A549 (cell line): ENCODE measurements around the gene DNMT1.
"Not testable (repeated sequence)": the region's sequence is repeated elsewhere in the genome, so short reads cannot be mapped to it uniquely, and the experiment has no call there.

Experiments used
- EP300 ChIP-seq, 2 experiments: fragments of >200 bp; sonication (Bioruptor Twin); formaldehyde crosslinking; IDR thresholded peaks; 2 replicates in 1 of 2; 3 replicates in 1 of 2; pipeline ENCODE4 v1.6.1; 2016 to 2017
- ESRRA ChIP-seq: fragments of 150-350 bp; IDR thresholded peaks from 2 replicates; pipeline ENCODE4 v1.6.1; 2014; ENCODE audit warnings: mild to moderate bottlenecking, low read length, borderline replicate concordance
- MAFK ChIP-seq: fragments of 450-650 bp; IDR thresholded peaks from 2 replicates; pipeline ENCODE4 v1.6.1; 2014; ENCODE audit not compliant: partially characterized antibody
- NFE2L2 ChIP-seq: fragments of 150-350 bp; conservative IDR thresholded peaks from 2 replicates; pipeline ENCODE4 v1.6.1; 2014; ENCODE audit warnings: low read length
- POLR2AphosphoS2 ChIP-seq: conservative IDR thresholded peaks from 2 replicates; pipeline ENCODE4 v1.6.1; 2012; ENCODE audit warnings: low read length, improper control_type of control experiment, inconsistent platforms
- RAD21 ChIP-seq, 2 experiments: fragments of >200 bp in 1 of 2; sonication (Bioruptor Twin) in 1 of 2; formaldehyde crosslinking in 1 of 2; IDR thresholded peaks in 1 of 2; conservative IDR thresholded peaks in 1 of 2; 2 replicates in 1 of 2; 3 replicates in 1 of 2; pipeline ENCODE4 v1.6.1; 2012 to 2018; ENCODE audit warnings: inconsistent platforms in 1 of 2
- RFX5 ChIP-seq: fragments of 450-650 bp; IDR thresholded peaks from 2 replicates; pipeline ENCODE4 v1.7.1; 2014; ENCODE audit warnings: antibody characterized with exemption, mild to moderate bottlenecking, moderate library complexity
- TF ChIP-seq, protein P1 (sequence below): fragments of >200 bp; sonication (Bioruptor Twin); formaldehyde crosslinking; IDR thresholded peaks from 3 replicates; pipeline ENCODE4 v1.5.1; 2016
- TF ChIP-seq, protein P2 (sequence below): fragments of 150-350 bp; IDR thresholded peaks from 2 replicates; pipeline ENCODE4 v1.6.1; 2014; ENCODE audit warnings: low read depth, mild to moderate bottlenecking, low read length
- TF ChIP-seq, protein P3 (sequence below): IDR thresholded peaks from 2 replicates; pipeline ENCODE4 v1.6.1; 2012

DNA sequence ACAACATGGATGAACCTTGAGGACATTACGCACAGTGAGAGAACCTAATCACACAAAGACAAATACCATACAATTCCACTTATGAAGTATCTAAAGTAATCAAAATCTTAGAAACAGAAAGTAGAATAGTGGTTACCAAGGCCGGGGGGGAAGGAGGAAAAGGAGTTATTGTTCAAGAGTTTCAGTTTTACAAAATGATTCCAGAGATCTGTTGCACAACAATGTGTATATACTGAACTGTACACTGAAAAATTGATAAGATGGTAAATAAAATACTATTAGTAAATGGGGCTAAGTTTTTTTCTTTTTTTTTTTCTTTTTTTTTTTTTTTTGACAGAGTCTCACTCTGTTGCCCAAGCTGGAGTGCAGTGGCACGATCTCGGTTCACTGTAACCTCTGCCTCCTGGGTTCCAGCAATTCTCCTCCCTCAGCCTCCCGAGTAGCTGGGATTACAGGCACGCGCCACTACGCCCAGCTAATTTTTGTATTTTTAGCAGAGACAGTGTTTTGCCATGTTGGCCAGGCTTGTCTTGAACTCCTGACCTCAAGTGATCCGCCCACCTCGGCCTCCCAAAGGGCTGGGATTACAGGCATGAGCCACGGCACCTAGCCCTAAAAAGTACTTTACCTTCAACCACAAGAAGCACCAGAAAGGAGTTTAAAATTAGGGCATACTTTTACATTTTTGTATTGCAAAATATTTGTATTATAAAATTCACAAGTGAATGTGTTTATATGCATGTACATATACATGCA, 4.3 kb upstream of the DNMT1 start:
- TF ChIP-seq, protein P1, sequence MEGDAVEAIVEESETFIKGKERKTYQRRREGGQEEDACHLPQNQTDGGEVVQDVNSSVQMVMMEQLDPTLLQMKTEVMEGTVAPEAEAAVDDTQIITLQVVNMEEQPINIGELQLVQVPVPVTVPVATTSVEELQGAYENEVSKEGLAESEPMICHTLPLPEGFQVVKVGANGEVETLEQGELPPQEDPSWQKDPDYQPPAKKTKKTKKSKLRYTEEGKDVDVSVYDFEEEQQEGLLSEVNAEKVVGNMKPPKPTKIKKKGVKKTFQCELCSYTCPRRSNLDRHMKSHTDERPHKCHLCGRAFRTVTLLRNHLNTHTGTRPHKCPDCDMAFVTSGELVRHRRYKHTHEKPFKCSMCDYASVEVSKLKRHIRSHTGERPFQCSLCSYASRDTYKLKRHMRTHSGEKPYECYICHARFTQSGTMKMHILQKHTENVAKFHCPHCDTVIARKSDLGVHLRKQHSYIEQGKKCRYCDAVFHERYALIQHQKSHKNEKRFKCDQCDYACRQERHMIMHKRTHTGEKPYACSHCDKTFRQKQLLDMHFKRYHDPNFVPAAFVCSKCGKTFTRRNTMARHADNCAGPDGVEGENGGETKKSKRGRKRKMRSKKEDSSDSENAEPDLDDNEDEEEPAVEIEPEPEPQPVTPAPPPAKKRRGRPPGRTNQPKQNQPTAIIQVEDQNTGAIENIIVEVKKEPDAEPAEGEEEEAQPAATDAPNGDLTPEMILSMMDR: not testable (repeated sequence)
- not testable (repeated sequence) for TF ChIP-seq EP300 (IDR thresholded peaks at IDR 0.05); NFE2L2; MAFK; RAD21 (conservative IDR thresholded peaks at IDR 0.05 in 1 of 2, IDR thresholded peaks at IDR 0.05 in 1 of 2); ESRRA; RFX5; POLR2AphosphoS2
- TF ChIP-seq, protein P2, sequence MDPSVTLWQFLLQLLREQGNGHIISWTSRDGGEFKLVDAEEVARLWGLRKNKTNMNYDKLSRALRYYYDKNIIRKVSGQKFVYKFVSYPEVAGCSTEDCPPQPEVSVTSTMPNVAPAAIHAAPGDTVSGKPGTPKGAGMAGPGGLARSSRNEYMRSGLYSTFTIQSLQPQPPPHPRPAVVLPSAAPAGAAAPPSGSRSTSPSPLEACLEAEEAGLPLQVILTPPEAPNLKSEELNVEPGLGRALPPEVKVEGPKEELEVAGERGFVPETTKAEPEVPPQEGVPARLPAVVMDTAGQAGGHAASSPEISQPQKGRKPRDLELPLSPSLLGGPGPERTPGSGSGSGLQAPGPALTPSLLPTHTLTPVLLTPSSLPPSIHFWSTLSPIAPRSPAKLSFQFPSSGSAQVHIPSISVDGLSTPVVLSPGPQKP: not testable (repeated sequence)
- TF ChIP-seq, protein P3, sequence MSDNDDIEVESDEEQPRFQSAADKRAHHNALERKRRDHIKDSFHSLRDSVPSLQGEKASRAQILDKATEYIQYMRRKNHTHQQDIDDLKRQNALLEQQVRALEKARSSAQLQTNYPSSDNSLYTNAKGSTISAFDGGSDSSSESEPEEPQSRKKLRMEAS: not testable (repeated sequence)
